Inferior parietal cortex (tissue), 1 donor: ENCODE data around the gene AP5B1.
"Not testable (repeated sequence)": the region's sequence is repeated elsewhere in the genome, so short reads cannot be mapped to it uniquely, and the experiment has no call there.

ENCODE experiments used
- DNase-seq: peaks from one replicate; pipeline ENCODE4 v3.0.0-alpha.2; 2016; ENCODE audit errors: extremely low spot score

AP5B1 gene

DNA sequence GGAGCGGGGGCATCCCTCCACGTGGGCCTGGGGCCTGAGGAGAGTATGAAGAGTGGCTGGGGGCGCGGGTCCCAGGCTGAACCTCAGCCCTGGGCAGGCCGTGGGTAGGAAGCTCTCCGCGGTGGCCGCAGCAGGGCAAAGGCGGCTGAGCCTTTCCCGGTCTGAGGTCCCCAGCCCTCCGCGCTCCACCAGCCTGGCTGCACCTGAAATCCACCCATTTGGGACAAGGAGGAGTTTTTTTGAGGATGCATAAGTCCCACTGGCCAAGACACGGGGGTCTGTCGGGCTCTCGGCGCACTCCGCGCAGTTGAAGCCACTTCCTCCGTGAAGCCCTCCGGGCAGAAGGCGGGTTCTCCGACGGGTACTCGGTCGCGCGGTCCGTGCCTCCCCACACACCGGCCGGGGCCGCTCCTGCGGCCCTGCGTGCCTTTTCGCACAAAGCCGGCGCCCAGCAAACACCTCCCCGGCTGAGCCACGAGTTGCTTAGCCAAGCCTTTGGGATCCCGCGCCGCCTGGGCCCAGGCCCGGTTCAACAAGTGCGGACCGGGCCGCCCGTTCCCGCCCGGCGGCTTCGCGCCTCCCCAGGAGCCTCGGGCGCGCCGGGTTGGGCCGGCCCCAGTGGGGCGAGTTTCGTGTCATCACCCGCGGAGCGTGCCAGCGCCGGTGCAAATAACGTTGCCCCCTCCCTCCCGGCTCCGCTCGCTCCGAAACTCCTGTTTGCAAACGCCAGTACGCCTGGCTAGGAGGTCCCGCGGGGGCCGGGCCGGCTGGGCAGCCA is 5.4 kb upstream of the AP5B1 start:
- no peak for DNase-seq

GRCh38 chr11:65785319-65786007 is 4.7 kb upstream of the AP5B1 start:
- no peak for DNase-seq

DNA sequence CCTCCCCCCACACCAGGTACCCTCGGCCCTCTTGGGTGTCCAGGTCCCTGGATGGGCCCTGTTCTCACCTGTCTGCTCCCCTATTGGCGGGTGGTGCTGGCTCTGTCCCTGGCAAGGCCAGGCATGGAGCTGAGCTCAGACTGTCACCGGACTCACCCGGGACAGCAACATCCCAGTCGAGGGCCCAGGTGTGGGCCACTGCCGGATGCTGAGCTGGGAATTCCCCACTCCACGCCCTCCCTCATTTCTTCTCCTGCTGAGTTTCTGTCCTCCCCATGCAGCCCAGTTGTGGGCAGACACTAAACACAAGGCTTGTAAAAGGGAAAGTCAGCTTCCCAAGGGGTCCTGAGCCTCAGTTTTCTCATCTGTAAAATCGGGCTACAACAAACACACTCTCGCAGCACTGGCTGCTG is 2.0 kb upstream of the AP5B1 start:
- DNase-seq: no peak

DNA sequence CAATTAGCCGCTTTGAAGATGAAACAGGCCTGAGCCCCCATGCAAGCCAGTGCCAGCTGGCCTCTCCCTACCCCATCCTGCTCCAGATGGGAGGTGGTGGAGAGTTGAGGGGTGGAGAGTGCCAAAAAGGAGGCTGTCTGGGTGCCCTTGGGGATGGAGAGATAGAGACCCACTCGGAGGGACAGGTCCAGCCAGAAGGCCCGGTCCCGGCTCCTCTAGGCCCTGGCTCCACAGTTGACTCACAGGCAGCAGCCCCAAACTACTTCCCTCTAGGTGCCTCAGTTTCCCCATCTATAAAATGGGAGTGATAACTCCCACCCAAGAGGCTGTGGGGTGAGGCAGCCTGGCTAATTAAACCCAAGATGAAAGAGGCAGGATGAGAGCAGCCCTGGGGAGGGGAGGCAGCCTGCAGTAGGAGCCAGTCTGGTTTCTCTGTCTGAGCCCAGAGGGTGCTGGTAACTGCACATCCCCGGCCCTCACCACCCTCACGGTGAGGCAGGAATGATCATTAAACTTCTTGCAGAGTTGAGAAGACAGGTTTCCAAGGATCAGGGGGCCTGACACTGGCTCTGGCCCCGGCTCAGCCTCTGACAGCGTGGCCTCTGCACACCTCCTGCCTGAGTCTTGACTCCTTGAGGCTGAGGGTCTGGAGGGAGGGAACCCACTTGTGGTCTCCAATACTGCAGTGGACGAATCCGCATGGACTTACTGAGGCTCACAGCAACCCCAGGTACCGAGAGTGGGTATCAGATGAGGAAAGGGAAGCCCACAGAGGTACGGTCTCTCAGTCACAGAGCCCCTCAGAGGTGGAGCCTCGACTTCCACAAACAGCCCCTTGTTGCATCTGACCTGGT is 1.4 kb upstream of the AP5B1 start:
- no peak for DNase-seq

DNA sequence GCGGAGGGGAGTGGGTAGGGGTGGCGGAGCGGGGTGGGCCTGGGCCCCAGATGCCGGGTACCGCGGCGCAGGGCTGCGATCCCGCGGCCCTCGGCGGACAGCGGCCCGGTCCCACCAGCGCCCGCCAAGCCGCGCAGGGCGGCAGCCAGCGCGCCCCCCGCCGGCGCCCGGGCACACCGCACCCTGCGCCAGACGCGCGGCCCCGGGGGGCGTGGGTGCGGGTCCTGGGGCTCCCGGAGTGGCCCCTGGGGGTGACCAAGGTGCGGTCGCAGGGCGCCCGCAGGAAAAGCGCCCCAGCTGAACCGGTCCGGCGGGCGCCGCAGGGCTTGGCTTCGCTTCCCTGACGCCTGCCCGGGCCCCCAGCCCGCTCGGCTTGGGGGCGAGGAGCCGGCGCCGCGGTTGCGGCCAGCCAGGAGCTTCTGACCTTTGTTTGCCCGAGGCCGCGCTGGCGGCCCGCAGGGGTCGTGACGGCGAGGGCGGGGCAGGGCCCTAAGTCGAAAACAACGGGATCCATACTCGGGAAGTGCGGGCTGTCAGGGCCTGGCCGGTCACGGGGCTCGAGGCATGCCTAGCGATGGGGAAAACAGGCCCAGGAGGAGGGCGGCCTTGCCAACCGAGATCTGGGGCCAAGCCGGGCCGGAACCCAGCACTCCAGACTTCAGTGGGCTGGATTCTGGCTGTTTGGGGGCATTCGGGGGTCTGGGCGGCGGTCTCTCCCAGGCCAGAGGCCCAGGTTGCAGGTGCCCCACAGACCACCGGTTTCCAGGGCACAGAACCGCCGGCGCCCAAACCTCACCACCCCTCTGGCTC is 581 bp upstream of the AP5B1 start:
- DNase-seq: no peak

- DNase-seq: peak; percentile 48
These were observed 632 bp downstream of the AP5B1 start for GRCh38 chr11:65779919-65780769.

- DNase-seq: no peak
These were observed 1.2 kb downstream of the AP5B1 start for GRCh38 chr11:65779669-65779918.

DNA sequence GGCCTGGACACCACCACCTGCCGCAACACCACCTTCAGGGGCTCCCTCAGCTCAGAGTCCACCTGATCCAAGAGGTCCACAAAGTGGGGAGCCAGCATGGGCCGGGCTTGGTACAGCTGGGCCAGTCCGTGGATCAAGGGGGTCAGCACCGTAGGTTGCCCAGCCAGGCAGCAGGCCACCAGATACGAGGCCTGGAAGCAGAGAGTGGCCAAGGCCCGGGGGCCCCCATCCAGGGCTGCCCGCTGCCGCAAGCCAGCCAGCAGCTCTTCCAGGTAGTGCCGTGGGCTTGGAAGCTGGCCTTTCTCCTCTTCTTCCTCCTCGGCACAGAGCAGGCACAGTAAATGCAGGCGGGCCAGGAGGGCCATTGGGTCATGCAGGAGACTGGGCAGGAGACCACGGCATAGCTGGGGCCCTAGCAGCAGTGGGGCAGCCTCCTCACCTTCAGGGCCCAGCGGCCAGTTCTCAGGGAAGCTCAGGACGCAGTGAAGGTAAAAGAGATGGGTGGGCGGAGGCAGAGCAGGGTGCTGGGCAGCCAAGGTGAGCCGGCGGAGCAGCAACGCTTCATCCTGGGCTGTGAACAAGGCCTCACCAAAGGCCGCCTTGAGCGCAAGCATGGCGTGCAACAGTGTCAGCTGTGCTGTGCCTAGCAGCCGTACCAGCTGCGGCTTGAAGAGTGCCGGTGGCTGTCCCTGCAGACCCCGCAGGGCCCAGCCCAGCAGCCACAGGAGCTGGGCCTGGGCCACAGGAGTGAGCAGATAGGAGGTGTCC is 1.7 kb downstream of the AP5B1 start:
- DNase-seq: no peak

GRCh38 chr11:65778431-65778900 is 2.3 kb downstream of the AP5B1 start:
- DNase-seq: no peak

- no peak for DNase-seq
These were observed 2.9 kb downstream of the AP5B1 start for GRCh38 chr11:65777821-65778361.

- no peak for DNase-seq
These were observed 3.5 kb downstream of the AP5B1 start for GRCh38 chr11:65777241-65777640.

GRCh38 chr11:65776710-65777141 is 4.0 kb downstream of the AP5B1 start:
- no peak for DNase-seq

- no peak for DNase-seq
These were observed 4.6 kb downstream of the AP5B1 start for GRCh38 chr11:65776196-65776595.

DNA sequence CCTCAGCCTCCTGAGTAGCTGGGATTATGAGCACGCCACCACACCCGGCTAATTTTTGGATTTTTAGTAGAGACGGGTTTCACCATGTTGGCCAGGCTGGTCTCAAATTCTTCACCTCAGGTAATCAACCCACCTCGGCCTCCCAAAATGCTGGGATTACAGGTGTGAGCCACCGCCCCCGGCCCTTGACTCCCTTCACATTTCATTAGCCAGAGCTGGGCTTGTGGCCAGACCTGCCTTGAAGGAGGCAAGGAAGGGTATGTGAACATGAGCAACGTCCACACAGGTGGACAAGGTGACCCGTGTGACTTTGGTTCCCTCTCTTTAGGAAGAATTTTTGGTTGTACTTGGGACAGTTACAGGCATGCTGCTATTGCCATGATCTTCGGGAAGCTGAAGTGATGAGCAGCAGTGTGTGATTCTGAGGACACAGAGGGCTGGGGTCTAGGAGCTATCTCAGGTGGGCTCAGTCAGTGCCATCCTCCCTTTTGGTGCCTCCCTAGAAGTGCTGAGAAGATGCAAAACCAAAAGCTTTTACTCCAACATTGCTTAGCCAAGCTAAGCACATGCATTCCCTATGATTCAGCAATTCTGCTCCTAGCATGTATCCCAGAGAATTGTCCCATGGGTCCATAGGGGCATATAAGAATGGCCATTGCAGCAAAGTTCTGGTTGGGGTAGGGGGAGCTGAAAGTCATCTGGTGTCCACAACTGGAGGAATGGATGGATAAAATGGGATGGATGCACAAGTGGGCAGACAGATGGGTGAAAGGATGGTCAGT is 6.1 kb downstream of the AP5B1 start:
- no peak for DNase-seq

GRCh38 chr11:65773784-65774411 is 6.9 kb downstream of the AP5B1 start:
- no peak for DNase-seq

- no peak for DNase-seq
These were observed 9.1 kb downstream of the AP5B1 start for GRCh38 chr11:65771589-65772112.

DNA sequence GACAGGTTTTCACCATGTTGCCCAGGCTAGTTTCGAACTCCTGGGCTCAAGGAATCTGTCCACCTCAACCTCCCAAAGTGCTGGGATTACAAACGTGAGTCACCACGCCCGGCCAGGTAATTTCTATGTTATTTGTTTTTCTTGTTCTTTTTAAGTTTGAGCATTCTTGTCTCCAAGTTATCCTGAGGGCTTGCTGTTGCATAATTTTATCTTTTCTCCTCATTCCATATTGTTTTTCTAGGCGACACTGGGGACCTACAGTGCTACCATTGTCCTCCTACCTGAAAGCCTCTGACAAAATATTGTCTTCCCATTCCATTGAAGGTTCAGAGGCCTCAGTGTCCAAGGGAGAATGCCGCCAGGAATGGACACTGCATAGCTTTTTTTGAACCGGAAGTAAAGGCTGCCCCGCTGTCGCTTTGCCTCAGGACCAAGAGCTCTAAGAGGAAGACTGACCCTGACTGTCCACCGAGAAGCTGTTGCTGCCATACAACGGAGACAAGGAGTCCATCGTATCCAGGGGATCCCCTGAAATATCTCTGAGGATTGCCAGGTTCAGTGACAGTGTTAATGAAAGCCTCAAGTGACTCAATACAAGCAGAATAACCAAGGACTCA is 9.7 kb downstream of the AP5B1 start:
- no peak for DNase-seq

DNA sequence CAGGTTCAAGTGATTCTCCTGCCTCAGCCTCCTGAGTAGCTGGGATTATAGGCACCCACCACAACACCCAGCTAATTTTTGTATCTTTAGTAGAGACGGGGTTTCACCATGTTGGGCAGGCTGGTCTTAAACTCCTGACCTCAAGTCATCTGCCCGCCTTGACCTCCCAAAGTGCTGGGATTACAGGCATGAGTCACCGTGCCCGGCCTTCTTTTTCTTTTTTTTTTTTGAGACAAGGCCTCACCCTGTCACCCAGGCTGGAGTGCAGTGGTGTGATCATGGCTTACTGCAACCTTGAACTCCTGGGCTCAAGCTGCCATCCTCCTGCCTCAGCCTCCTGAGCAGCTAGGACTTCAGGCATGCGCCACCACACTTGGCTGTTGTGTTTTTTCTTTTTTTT is 13.0 kb downstream of the AP5B1 start:
- not testable (repeated sequence) for DNase-seq
